HepG2 (cell line): ENCODE data around the gene HNRNPF. TPM values are rescaled to one million over a fixed set of nuclear protein-coding genes. Genes with fewer than 3 reads are reported as not detected.

ENCODE experiments used
- ATF3 ChIP-seq: sonication (generic); formaldehyde crosslinking; IDR thresholded peaks from 2 replicates; pipeline ENCODE4 v1.4.0; 2020; ENCODE audit warnings: missing genetic modification reagents
- ATRX ChIP-seq: sonication (generic); formaldehyde crosslinking; IDR thresholded peaks from 2 replicates; pipeline ENCODE4 v1.4.0; 2020; ENCODE audit warnings: missing genetic modification reagents, borderline replicate concordance
- CCAR2 ChIP-seq: fragments of 200-400 bp; formaldehyde crosslinking; optimal IDR thresholded peaks from 2 replicates; pipeline ENCODE3; 2018; ENCODE audit warnings: low read depth, mild to moderate bottlenecking, low read length, moderate library complexity
- CCDC6 ChIP-seq: sonication (generic); formaldehyde crosslinking; IDR thresholded peaks from 2 replicates; pipeline ENCODE4 v1.8.1; 2022; ENCODE audit warnings: mild to moderate bottlenecking, missing genetic modification reagents, moderate library complexity
- FOXK2 ChIP-seq: fragments of 450-650 bp; IDR thresholded peaks from 2 replicates; pipeline ENCODE4 v1.6.1; 2016
- GABPB1 ChIP-seq: IDR thresholded peaks from 2 replicates; pipeline ENCODE4 v1.6.1; 2016; ENCODE audit warnings: mild to moderate bottlenecking, missing genetic modification reagents, moderate library complexity, missing compliant biosample characterization
- HMGXB4 ChIP-seq, 2 experiments: sonication (generic) in 1 of 2; formaldehyde crosslinking in 1 of 2; IDR thresholded peaks; 2 replicates each; pipeline versions ENCODE4 v1.4.0 to v1.6.1; 2018 to 2020; ENCODE audit warnings: missing genetic modification reagents in 2 of 2, borderline replicate concordance in 1 of 2, low read depth in 1 of 2, mild to moderate bottlenecking in 1 of 2, missing biosample characterization in 1 of 2
- HOXA3 ChIP-seq: sonication (generic); formaldehyde crosslinking; IDR thresholded peaks from 2 replicates; pipeline ENCODE4 v1.5.0; 2020; ENCODE audit warnings: missing genetic modification reagents
- IRF1 ChIP-seq: sonication (generic); formaldehyde crosslinking; IDR thresholded peaks from 2 replicates; pipeline ENCODE4 v1.4.0; 2020; ENCODE audit warnings: low read depth, mild to moderate bottlenecking, missing genetic modification reagents
- ISL2 ChIP-seq: sonication (generic); formaldehyde crosslinking; IDR thresholded peaks from 2 replicates; pipeline ENCODE4 v1.5.0; 2020; ENCODE audit warnings: missing genetic modification reagents
- MAX ChIP-seq: IDR thresholded peaks from 2 replicates; pipeline ENCODE4 v1.6.1; 2012; ENCODE audit warnings: inconsistent platforms
- MIER2 ChIP-seq: IDR thresholded peaks from 2 replicates; pipeline ENCODE4 v1.6.1; 2016; ENCODE audit warnings: missing biosample characterization, missing genetic modification reagents
- SMARCE1 ChIP-seq: fragments of 450-650 bp; IDR thresholded peaks from 2 replicates; pipeline ENCODE4 v1.6.1; 2017; ENCODE audit warnings: borderline replicate concordance
- TFDP2 ChIP-seq: sonication (generic); formaldehyde crosslinking; IDR thresholded peaks from 2 replicates; pipeline ENCODE4 v1.4.0; 2020; ENCODE audit warnings: missing genetic modification reagents
- UBTF ChIP-seq: sonication (generic); formaldehyde crosslinking; IDR thresholded peaks from 2 replicates; pipeline ENCODE4 v1.4.0; 2020; ENCODE audit warnings: mild to moderate bottlenecking, missing genetic modification reagents
- ZBTB42 ChIP-seq: sonication (generic); formaldehyde crosslinking; IDR thresholded peaks from 2 replicates; pipeline ENCODE4 v1.5.0; 2020; ENCODE audit warnings: mild to moderate bottlenecking, missing genetic modification reagents
- ZNF281 ChIP-seq: sonication (generic); formaldehyde crosslinking; IDR thresholded peaks from 2 replicates; pipeline ENCODE4 v1.4.0; 2020; ENCODE audit warnings: missing genetic modification reagents, borderline replicate concordance
- ZNF513 ChIP-seq: sonication (generic); formaldehyde crosslinking; conservative IDR thresholded peaks from 2 replicates; pipeline ENCODE4 v1.5.0; 2020; ENCODE audit warnings: missing genetic modification reagents
- ZSCAN30 ChIP-seq: sonication (generic); formaldehyde crosslinking; IDR thresholded peaks from 2 replicates; pipeline ENCODE4 v1.5.0; 2020; ENCODE audit warnings: mild to moderate bottlenecking, missing genetic modification reagents
- polyA plus RNA-seq, 8 experiments: library from polyadenylated mRNA; depleted of rRNA in 3 of 8; stranded (reverse) in 7 of 8; unstranded in 1 of 8; fragments of >200 nt; fragmentation: Illumina TruSeq in 4 of 8; extraction: Trizol in 4 of 8; gene quantifications; 2 replicates each; pipeline versions ENCODE4 v1.2.1 to v1.2.3, GENCODE V29; 2011 to 2016; ENCODE audit warnings: low read depth in 4 of 8, missing spikeins in 1 of 8, mixed read lengths in 1 of 8; ENCODE audit not compliant: insufficient read depth in 1 of 8
- total RNA-seq, 5 experiments: library from RNA; depleted of rRNA; stranded (reverse); fragments of >200 nt; fragmentation: Illumina TruSeq; extraction: Trizol; gene quantifications; 2 replicates each; pipeline ENCODE4 v1.2.3, GENCODE V29; 2016; ENCODE audit warnings: low read depth in 1 of 5

HNRNPF gene
- total and polyA plus RNA-seq, 2 of the 13 experiments (the other 11 are each of a cell fraction or from before 2014, with no cell fraction given) = 166 to 308 TPM

- TF ChIP-seq CCAR2 (no peak), FOXK2 (no peak), IRF1 (CRISPR knock-in tag) (no peak), UBTF (CRISPR knock-in tag) (no peak; the same call in 1 of the 2 replicates), MIER2 (CRISPR knock-in tag) (no peak; the same call in 1 of the 2 replicates), ATRX (CRISPR knock-in tag) (no peak), ZNF281 (CRISPR knock-in tag) (no peak), GABPB1 (CRISPR knock-in tag) (peak; percentile 63; the same call in 1 of the 2 replicates), ZSCAN30 (CRISPR knock-in tag) (no peak), HOXA3 (CRISPR knock-in tag) (peak; percentile 57), HMGXB4 (CRISPR knock-in tag; IDR thresholded peaks at IDR 0.05; ENCODE audit: borderline replicate concordance in 1 of 2, low read depth in 1 of 2) (peak; percentile 50 to 71; a peak in 3 of 4 replicates), ISL2 (no peak), CCDC6 (CRISPR knock-in tag) (no peak), ZBTB42 (CRISPR knock-in tag) (no peak), TFDP2 (CRISPR knock-in tag) (peak; percentile 41; the same call in 1 of the 2 replicates), SMARCE1 (no peak), ATF3 (CRISPR knock-in tag) (no peak), ZNF513 (CRISPR knock-in tag) (no peak), MAX (peak; percentile 71)
Measured at GRCh38 chr10:43377424-43377883, 31.5 kb downstream of the HNRNPF start (continued).
